GM19023 (cell line): ENCODE results near the gene HRAS.

ENCODE experiments used
- ATAC-seq: cut with Tn5 transposase; IDR thresholded peaks from one replicate; pipeline ENCODE4 v1.9.1; 2021; ENCODE audit warnings: mild to moderate bottlenecking, moderate library complexity; ENCODE audit not compliant: unreplicated experiment

Gene HRAS

DNA sequence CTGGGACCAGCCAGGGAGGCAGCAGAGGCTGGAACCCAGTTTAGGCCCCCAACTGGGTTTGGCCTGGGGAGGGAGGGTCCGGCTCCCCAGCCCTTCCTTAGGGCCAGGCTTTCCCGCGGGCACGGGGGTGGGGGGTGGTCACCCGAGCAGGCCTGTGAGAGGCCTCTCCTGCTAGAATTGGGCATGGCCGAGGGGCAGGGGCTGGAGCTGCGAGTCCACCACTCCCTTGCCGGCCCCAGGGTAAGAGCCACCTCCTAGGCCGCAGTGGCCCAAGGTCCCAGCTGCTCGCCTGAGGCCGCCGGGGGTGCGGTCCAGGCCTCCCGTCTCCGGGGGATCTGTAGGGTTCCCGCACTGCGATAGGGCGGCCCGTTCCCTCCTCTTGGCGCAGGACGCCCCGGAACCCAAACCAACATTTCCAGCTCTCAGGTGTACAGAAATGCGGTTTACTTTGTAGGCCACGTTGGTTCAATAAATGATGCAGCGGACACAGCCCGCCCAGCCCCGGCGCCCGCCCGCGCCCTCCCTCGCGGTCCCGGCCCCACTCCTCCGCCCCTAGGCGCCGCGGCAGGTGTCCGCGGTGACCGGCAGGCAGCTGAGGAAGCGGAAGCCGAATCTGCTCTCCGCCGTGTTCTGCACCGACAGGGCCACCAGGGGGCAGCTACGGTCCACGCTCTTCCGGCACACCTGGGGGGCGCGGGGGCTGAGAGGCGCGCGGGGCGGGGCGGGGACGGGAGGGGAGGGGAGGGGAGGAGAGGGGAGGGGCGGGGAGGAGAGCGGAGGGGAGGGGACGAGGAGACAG is 19.3 kb upstream of the HRAS start:
- ATAC-seq, result peak; percentile 67

DNA sequence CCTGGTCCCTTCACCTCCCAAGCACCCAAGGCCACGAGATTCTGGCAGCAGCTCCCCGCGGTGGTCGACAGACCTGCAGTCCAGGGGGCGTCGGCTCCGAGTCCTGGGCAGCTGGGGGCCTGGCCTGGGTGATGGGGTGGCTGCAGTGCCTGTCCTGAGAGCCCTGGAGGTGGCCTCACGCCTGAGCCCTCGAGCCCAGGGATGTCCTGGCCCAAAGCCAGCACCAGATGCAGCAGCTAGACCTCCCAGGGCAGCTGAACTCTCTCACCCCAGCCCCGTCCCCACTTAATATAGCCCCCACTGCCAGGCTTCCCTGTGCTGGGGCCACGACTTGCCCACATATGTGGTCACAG is 18.6 kb upstream of the HRAS start:
- no peak for ATAC-seq

DNA sequence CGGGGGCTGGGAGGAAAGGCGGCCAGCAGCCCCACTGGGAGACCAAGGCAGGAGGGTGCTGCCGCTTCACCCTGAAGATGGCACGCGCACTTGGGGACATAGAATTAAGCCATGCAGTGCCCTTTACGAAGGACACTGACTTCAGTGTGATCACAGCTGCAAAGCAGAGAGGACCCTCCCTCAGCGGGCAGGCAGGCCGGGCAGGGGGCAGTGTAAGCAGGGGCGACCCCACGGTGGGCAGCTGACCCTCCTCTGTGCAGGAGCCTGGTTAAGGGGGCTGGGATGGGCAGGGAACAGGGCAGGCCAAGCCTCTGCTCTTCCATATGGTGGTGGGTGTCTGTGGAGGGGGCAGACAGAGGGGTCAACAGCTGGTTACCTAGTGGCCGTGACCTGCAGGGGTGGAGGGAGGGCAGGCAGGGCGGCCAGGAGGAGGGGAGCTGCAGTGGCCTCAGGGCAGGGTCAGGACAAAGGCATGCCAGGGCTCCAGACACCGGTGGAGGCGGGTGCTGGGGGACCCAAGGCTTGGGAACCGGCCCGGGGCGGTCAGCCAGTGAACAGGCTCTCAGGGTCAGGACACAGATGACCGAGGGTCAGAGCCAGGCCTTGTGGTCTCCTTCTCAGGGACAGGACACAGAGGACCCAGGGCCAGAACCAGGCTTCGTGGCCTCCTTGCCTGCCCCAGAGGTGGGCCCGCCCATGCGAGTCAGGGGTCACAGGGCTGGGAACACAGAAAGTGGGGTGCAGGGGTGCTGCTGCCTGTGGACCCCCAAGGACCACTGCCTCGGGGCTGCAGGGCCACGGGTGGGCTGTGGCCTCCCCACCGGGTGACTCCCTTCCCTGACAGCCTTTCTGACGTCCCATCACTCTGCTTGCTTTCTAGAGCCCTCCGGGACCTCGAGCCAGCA is 18.0 kb upstream of the HRAS start:
- no peak for ATAC-seq

DNA sequence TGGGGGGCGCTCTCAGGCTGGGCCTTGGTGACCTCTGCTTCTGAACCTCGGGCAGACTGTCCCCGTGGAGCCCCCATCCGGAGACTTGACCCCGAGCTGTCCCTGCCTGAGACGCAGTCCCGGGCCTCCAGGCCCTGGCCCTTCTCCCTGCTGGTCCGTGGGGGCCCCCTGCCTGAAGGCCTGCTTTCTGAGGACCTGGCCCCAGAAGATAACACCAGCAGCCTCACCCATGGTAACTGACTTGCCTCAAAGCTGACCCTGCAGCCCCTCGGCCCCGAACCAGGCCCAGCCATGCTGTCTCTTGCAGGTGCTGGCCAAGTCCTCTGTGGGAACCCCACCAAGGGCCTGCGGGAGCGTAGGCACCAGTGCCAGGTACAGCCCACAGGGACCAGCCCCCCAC is 16.2 kb upstream of the HRAS start:
- no peak for ATAC-seq

DNA sequence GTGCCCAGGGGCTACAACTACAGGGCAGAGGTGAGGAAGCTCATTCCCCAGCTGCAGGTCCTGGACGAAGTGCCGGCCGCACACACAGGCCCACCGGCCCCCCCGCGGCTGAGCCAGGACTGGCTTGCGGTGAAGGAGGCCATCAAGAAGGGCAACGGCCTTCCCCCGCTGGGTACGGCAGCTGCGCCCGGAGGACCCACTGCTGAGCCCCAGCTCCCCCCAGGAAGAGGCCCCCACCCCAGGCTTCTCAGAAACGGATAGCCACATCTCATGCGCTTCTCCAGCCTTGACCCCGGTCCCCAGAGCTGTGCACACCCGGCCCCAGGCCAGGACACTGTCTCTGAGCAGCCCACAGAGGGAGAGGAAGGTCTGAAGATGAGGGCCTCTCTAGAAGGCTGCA is 15.8 kb upstream of the HRAS start:
- no peak for ATAC-seq

DNA sequence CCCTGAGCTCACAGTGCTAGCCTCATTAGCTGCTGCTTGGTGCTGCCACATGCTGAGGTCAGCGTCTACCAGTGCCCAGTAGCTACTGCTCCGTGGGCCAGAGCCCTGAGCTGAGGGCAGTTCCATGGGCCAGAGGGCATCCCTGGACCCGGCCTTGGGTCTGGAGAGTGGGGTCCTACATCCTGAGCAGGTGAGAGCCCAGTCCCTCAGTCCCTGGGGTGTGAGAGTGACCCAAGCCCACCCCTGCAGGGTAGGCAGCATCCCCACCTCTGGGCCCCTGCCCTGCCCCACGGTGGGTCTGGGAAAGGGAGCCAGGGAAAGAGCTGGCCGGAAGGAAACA is 15.3 kb upstream of the HRAS start:
- ATAC-seq, result no peak

DNA sequence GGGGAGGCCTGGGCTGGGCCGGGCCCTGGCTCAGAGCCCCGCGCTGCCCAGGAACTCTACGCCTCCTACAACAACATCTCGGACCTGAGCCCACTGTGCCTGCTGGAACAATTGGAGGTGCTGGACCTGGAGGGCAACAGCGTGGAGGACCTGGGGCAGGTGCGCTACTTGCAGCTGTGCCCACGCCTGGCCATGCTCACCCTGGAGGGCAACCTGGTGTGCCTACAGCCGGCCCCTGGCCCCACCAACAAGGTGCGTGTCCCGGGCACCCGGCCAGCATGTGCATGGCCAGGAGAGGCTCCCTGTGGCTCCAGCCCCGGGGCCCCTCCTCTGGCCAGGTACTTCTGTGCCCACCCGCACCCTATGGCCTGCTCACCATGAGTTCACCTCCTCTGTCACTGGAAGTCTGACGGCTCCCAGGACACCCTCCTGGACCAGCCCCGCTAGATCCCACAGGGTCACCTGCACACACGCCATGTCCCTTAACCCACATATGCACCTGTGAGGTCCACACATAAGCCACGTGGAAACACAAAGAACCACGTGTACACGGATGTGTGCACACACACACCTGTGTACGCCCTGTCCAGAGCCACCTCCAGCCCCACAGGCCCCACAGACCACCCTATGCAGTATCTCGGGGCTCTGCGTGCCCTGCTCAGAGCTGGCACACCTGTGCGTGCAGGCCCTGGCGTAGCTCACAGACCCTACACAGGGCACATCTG is 14.8 kb upstream of the HRAS start:
- no peak for ATAC-seq

DNA sequence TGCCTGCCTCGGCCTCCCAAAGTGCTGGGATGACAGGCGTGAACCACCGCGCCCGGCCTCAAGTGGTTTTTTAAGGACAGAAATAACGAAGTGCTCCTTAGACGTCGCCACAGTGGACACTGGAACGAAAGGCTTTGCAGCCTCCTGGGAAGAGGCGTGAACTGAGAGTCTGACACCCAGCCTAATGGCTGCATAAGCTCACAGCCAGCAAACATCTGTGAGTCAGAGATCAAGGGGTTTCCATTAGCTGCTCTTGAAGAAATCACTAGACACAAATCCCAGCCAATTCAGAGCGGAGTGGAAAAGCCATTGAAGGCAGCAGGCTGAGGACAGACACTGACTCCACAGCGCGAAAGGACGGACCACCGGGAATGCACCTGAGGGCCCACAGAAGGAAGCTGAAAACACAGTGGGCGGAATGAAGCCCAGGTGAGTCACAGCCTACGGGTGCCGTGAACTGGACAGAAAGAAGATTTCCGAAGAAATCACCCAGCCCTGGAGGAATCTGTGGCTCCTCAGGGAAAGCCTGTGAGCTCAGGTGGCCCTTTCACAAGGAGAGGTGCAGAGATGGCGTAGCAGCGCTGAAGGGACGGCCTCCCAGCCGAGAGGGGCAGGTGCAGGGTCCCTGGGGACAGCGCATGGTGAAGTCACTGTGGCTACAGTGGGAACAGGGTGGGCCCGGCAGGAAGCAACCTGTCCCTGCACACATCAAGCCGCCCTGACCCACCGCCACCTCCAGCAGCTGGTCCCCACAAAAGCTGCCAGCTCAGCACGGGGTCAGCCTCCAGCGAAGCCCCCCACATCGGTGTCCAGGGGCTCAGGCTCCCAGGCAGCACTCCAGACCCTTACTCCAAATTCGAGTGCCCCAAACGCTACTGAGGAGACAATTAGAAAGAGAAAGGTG is 13.6 kb upstream of the HRAS start:
- no peak for ATAC-seq

DNA sequence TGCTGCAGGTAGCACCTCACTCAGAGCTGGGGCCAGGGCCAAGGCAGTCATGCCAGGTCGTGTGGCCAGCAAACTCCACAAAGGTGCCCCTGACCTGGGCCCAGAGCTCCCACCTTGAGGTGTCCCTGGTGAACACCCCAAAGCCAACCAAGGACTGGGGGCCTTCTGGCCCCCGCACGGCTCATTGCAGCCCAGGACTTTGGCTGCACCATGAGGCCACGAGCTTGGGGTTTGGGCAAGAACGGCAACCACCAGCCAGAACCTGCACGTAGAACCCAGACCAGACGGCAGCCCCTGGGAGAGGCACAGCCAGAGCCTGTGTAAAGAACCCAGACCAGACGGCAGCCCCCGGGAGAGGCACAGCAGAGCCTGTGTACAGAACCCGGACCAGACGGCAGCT is 9.8 kb upstream of the HRAS start:
- no peak for ATAC-seq

DNA sequence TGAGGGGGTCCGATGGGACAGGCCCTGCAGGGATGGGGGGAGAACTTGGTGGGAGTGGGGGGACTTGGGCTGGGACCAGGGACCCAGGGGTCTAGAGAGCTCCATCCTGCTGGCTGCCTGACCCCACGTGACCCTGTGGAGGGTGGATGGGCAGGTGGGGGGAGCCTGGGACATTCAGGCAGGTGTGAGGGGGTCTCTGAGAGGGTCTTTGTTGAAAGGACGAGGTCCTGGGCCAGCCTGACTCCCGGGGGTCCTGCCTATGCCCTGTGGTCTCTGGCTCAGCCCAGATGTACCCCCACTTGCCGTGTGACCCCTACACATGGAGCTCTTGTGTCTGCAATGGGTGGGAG is 9.4 kb upstream of the HRAS start:
- no peak for ATAC-seq

DNA sequence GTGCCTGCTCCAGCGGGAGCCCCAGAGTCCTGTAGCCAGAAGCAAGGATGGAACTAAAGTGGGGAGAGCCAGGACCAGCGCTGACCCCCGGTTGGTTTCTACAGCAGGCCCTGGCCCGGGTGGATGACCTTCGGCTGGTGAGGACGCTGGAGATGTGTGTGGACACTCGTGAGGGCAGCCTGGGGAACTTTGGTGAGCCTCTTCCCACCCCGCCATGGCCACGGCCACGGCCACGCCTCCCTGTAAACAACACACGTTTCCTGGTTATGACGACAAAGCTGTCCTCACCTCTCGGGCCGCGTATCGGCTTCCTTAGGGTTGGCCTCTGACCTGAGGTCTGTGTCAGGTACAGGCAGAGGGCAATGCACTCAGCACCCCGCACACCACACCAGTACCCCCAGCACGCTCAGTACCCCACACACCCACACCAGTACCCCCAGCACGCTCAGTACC is 6.1 kb upstream of the HRAS start:
- ATAC-seq, result no peak

DNA sequence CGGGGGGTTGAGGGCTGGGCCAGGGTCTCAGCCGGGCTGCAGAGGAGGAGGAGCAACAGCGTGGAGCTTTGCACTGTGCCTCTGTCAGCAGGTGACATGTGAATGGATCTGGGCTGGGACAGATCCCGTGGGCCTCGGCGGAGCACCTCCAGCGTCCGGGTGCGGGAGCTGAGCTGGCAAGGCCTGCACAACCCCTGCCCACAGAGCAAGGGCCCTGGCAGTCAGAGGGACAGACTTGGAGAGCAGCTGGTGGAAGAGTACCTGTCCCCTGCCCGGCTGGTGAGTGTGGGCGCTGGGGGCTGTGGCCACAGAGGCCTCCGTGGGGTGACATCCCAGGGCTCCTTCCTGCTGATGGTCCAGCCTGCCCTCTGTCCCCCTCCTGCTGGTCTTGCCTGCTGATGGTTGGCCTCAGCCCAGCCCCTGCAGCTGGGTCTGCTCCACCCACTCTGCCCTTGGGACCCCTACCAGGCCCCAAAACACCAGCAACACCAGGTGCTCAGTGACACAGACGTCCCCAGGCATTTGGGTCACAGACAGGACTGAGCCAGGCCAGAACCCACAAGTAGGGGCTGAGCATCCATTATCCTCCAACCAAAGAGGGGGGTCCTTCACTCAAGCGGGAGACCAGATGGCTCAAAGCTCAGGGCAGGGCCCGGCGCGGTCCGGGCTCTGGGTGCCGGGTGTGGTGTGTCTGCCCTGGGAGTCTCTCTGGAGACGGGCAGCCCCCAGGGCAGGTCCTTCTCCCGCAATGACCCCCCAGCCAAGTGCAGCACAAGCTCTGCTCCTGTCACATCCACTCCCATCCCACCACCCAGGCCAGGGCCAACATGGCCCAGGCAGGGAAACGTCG is 5.4 kb upstream of the HRAS start:
- ATAC-seq, result no peak

DNA sequence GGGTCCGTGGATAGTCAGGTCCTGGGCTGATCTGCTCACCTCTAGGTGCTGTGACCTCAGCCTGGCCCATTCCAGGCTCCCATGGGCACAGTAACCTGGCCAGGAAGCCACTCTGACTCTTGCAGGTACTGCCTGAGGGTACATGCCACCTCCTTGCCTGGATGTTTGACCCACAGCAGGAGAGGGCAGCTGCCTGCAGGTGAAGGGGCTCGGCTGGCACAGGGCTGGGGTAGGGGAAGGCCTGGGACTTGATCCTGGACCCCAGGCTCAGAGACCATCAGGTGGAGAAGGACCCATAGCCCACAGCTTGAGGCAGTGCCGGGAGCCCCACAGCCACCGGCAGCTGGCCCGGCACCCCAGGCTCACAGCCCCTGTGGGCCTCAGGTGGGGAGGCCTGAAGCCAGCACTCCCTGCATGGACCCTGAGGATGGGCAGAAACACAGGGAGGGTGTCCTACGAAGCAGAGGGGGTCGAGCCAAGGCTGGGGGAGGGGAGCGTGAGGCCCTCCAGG is 4.7 kb upstream of the HRAS start:
- no peak for ATAC-seq

DNA sequence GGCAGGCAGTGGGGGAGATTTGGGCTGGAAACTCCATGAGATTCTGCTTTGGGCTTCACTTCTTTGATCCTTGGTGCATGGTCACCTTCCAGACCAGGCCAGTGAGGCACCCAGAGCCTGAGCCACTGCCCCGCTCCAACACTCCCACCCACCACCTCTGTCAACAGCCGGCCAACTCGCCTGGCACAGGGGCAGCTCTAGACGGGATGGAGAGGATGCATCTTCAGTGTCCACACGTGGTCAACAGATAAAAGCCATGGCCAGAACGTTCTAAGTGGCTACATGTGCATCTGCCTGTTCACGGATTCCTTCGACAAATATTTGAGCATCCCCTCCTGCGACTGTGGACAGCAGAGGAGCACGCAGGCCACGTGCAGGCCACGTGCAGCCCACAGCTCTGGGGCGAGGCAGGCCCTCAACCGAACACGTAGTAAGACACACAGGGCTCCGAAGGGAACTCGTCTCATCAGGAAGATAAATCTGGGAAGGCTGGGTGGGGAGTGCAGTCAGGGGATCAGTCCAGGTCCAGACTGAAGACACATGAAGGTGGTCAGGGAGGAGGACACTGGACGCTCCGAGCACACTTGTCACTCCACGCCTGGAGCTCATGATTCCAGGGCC is 3.2 kb upstream of the HRAS start:
- no peak for ATAC-seq

DNA sequence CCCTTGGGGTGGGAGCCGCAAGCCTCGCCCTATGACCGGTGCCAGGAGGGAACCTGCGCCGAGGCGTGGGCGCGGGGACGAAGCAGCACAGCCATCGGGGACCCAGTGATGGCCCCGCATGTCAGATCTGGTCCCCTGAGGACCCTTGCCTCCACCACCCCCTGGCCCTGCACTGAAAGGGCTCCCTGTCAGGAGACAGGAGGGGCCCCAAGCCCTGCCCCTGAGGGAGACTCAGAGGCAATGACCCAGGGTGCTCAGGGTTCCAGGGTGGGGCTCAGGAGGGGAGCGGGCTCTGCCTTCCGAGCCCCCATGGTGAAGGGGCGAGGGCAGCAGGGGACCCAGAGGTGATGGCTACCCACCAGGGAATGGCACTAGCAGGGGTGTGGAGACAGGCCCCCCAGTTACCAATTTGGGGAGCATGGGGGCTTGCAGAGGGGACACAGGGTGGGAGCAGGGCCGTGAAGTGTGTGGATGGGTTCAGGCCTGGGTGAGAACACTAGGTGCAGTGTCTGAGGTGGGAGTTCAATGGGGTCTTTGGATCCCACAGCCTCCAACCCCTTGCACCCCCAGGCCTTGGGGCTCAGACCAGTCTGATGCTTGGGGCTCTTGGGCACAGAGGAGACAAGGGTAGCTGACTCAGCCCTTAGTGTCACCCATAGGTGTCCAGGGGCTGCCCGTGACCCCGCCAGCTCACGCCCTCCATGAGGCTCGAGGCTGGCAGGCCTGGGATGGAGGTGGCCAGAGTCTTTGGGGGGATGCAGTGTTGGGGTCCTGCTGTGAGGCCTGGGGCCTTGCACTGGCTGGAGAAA is 2.5 kb upstream of the HRAS start:
- no peak for ATAC-seq

DNA sequence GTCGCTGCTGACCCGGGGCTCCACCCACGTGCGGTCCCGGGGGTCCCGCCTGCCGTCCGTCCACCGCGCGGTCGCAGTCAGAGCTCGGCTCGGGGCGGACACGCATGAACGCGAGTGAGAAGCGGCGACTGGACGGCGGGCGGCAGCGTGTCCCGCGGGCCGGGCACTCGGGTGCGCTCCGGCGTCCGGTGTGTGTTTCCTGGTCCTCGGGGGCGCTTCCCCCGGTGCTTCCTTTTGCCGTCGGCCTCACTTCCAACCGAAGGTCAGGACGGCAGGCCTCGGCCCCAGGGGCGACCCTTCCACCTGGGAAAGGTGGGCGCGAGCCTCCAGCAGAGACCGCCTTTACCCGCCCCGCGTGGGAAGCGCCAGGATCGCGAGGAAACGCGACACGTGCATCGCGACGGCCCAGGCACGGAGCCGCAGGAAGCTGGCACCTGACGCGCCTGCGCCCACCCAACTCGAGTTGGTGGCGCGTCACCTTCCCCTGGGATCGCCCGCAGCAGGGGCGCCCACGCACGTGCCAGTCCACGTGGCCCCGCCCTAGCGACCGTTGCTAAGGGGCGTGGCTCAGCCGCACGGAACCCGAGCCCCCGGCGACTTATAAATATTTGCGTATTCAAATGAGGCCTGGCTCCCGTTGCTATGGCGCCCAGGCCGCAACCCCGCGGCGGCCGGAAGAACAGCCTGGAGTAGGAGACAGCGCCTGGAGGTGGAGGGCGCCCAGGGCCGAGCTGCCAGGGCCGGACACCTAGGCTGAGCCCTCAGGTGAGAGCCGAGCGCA is 1.7 kb upstream of the HRAS start, which contains the start of gene LRRC56:
LRRC56 (plus strand) TSS at position 687 of the 781 bp plus-strand sequence. CDS start 3,158 bp downstream, outside the sequence.
- ATAC-seq, result peak; percentile 40

DNA sequence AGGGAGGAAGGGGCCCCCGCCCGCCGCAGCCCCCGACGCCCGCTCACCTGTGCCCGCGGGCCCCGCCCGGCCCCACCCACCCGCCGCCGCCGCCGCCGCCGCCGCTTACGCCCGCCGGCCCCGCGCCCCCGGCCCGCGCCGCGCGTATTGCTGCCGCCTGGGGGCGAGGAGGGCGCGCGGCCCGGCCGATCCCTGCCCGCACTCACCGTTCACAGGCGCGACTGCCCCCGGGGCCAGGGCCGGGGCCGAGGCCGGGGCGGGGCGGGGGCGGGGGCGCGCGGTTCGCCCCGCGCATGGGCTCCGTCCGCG is 212 bp downstream of the HRAS start:
- ATAC-seq, result peak; percentile 15
